HCT116 (cell line): ENCODE results near the gene POU2F3. TPM values are rescaled to one million over a fixed set of nuclear protein-coding genes. Genes with fewer than 3 reads are reported as not detected.

Experiments used
- ATAC-seq: fragments of 200-7000 bp; cut with Tn5 transposase; 2 replicates; pipeline ENCODE4 v1.9.1; 2020; ENCODE audit warnings: mild to moderate bottlenecking, moderate library complexity
- BruUV-seq: library from RNA; stranded (reverse); fragments of 400-500 nt; replicated peaks from 2 replicates; lab custom pipeline; 2021; lab: Mats Ljungman, UMichigan
- CTCF ChIA-PET: fragments of 300-600 bp; sonication (Branson Sonifier 250); formaldehyde crosslinking; loops from one replicate; lab custom pipeline; 2021; ENCODE audit warnings: antibody characterized with exemption; lab: Charles Lee
- POLR2A ChIA-PET: fragments of 300-600, 350-600 bp; sonication (Branson Sonifier 250); formaldehyde crosslinking; loops from one replicate; lab custom pipeline; 2021; ENCODE audit warnings: antibody characterized with exemption; lab: Charles Lee
- RAD21 ChIA-PET, 2 experiments: fragments of 300-600 bp; sonication (Branson Sonifier 250); formaldehyde crosslinking; loops; one replicate each; lab custom pipeline; 2023; ENCODE audit warnings: low total read pairs in 2 of 2; ENCODE audit not compliant: uncharacterized antibody in 2 of 2, unreplicated experiment in 2 of 2, low non-redundant PET in 1 of 2; lab: Charles Lee
- DNase-seq: peaks from one replicate; pipeline ENCODE4 v3.0.0-alpha.2; 2010; ENCODE audit warnings: low read depth, low spot score
- H2AFZ ChIP-seq: fragments of 200-600 bp; shearing (Covaris generic), sonication (generic); 2 replicates; pipeline ENCODE4 v1.6.1; 2017; ENCODE audit warnings: low read depth, mixed run types, mixed read lengths, antibody characterized with exemption, low read length; ENCODE audit not compliant: poor library complexity, severe bottlenecking
- H3K27ac ChIP-seq: 2 replicates; pipeline ENCODE4 v1.5.1; 2012; ENCODE audit warnings: low read depth, low read length
- H3K27me3 ChIP-seq: fragments of 200-600 bp; sonication (generic); 2 replicates; pipeline ENCODE4 v1.6.1; 2016; ENCODE audit warnings: mixed run types, low read length, mixed read lengths; ENCODE audit not compliant: insufficient read depth
- H3K36me3 ChIP-seq, 2 experiments: fragments of 200-500 bp in 1 of 2; fragments of 200-600 bp in 1 of 2; sonication (Bioruptor generic) in 1 of 2; sonication (generic) in 1 of 2; 2 replicates each; pipeline versions ENCODE4 v1.5.1 to v1.6.1; 2014 to 2016; ENCODE audit warnings: low read length in 2 of 2, inconsistent platforms in 1 of 2, mixed read lengths in 1 of 2, mixed run types in 1 of 2; ENCODE audit not compliant: insufficient read depth in 2 of 2, control insufficient read depth in 1 of 2
- H3K4me1 ChIP-seq, 2 experiments: fragments of 200-600 bp in 1 of 2; sonication (generic) in 1 of 2; 2 replicates each; pipeline versions ENCODE4 v1.5.1 to v1.6.1; 2012 to 2017; ENCODE audit warnings: low read length in 2 of 2, inconsistent platforms in 1 of 2, mild to moderate bottlenecking in 1 of 2, mixed read lengths in 1 of 2, mixed run types in 1 of 2, moderate library complexity in 1 of 2; ENCODE audit not compliant: insufficient read depth in 2 of 2, control insufficient read depth in 1 of 2
- H3K4me2 ChIP-seq: fragments of 200-600 bp; sonication (generic); 2 replicates; pipeline ENCODE4 v1.6.1; 2017; ENCODE audit warnings: mixed run types, low read length, mixed read lengths
- H3K4me3 ChIP-seq, 2 experiments: fragments of 200-600 bp in 1 of 2; sonication (generic) in 1 of 2; replicated peaks in 1 of 2; 2 replicates each; pipeline ENCODE4 v1.5.1; 2011 to 2016; ENCODE audit warnings: low read length in 2 of 2, control low read depth in 1 of 2, low read depth in 1 of 2, mild to moderate bottlenecking in 1 of 2, mixed read lengths in 1 of 2, mixed run types in 1 of 2
- H3K79me2 ChIP-seq: fragments of 200-600 bp; sonication (generic); 2 replicates; pipeline ENCODE4 v1.6.1; 2017; ENCODE audit warnings: mild to moderate bottlenecking, mixed run types, low read length, moderate library complexity, mixed read lengths; ENCODE audit not compliant: insufficient read depth
- H3K9ac ChIP-seq: fragments of 200-600 bp; sonication (generic); 2 replicates; pipeline ENCODE4 v1.6.1; 2016; ENCODE audit warnings: low read length, mixed read lengths
- H3K9me2 ChIP-seq: fragments of 200-600 bp; sonication (generic), shearing (Covaris generic); 2 replicates; pipeline ENCODE4 v1.6.1; 2017; ENCODE audit warnings: mixed run types, mild to moderate bottlenecking, moderate library complexity; ENCODE audit not compliant: insufficient read depth
- H3K9me3 ChIP-seq, 2 experiments: fragments of 200-500 bp in 1 of 2; fragments of 200-600 bp in 1 of 2; sonication (Bioruptor generic) in 1 of 2; sonication (generic) in 1 of 2; 2 replicates each; pipeline ENCODE4 v1.6.1; 2014 to 2017; ENCODE audit warnings: low read length in 2 of 2, mixed read lengths in 2 of 2, inconsistent platforms in 1 of 2, low read depth in 1 of 2, mild to moderate bottlenecking in 1 of 2, mixed run types in 1 of 2, moderate library complexity in 1 of 2; ENCODE audit not compliant: control insufficient read depth in 1 of 2, insufficient read depth in 1 of 2
- H4K20me1 ChIP-seq: fragments of 200-600 bp; sonication (generic), shearing (Covaris generic); 2 replicates; pipeline ENCODE4 v1.6.1; 2017; ENCODE audit warnings: mixed run types, mild to moderate bottlenecking, moderate library complexity; ENCODE audit not compliant: insufficient read depth
- ELF1 ChIP-seq: IDR thresholded peaks from 2 replicates; pipeline ENCODE4 v1.6.1; 2012; ENCODE audit warnings: low read depth, borderline replicate concordance
- POLR2A ChIP-seq: IDR thresholded peaks from 2 replicates; pipeline ENCODE4 v1.7.0; 2011; ENCODE audit warnings: borderline replicate concordance; ENCODE audit not compliant: insufficient read depth, insufficient read length; ENCODE audit errors: extremely low read depth
- RAD21 ChIP-seq: IDR thresholded peaks from 2 replicates; pipeline ENCODE4 v1.6.1; 2012; ENCODE audit warnings: low read depth, mild to moderate bottlenecking
- SP1 ChIP-seq: IDR thresholded peaks from 2 replicates; pipeline ENCODE4 v1.6.1; 2012; ENCODE audit warnings: low read depth
- TCF7L2 ChIP-seq: IDR thresholded peaks from 2 replicates; pipeline ENCODE4 v1.7.0; 2011; ENCODE audit warnings: borderline replicate concordance, inconsistent platforms; ENCODE audit not compliant: insufficient read depth, insufficient read length; ENCODE audit errors: extremely low read depth
- ZFX ChIP-seq: fragments of 450-650 bp; IDR thresholded peaks from 2 replicates; pipeline ENCODE4 v1.6.1; 2017
- ZNF274 ChIP-seq: fragments of 200-500 bp; sonication (Bioruptor generic); IDR thresholded peaks from 2 replicates; pipeline ENCODE4 v1.6.1; 2014; ENCODE audit warnings: mild to moderate bottlenecking, low read depth, low read length, inconsistent platforms
- intact Hi-C: fragments of 100-400 bp; cut with micrococcal nuclease; formaldehyde crosslinking; loops from 2 replicates; pipeline ENCODE4 v1.10.0; 2022
- total RNA-seq: library from RNA; stranded (reverse); gene quantifications from one replicate; pipeline ENCODE4 v1.2.1, GENCODE V29; 2021; ENCODE audit not compliant: unreplicated experiment
- TF ChIP-seq, protein P1 (sequence below): IDR thresholded peaks from 2 replicates; pipeline ENCODE4 v1.6.1; 2011; ENCODE audit warnings: mild to moderate bottlenecking, low read length, moderate library complexity; ENCODE audit not compliant: insufficient replicate concordance; ENCODE audit errors: extremely low read depth
- TF ChIP-seq, protein P2 (sequence below), 3 experiments: fragments of 200-600 bp in 1 of 3; sonication (generic) in 1 of 3; IDR thresholded peaks in 2 of 3; conservative IDR thresholded peaks in 1 of 3; 2 replicates each; pipeline ENCODE4 v1.5.1; 2012 to 2017; ENCODE audit warnings: low read depth in 2 of 3, low read length in 2 of 3, antibody characterized with exemption in 1 of 3, borderline replicate concordance in 1 of 3, control low read depth in 1 of 3, mild to moderate bottlenecking in 1 of 3, mixed read lengths in 1 of 3, mixed run types in 1 of 3, moderate library complexity in 1 of 3; ENCODE audit not compliant: insufficient read depth in 1 of 3
- TF ChIP-seq, protein P3 (sequence below): IDR thresholded peaks from 2 replicates; pipeline ENCODE4 v1.6.1; 2012

POU2F3 gene
- total RNA-seq, 1 experiment from 2014 or later, result 0.15 TPM

- peaks cover 38% of the 10 kb centered on the region; the same call in 1 of the 2 replicates for H3K27me3 ChIP-seq
- no peak for DNase-seq
- ChIA-PET CTCF (interaction anchor here (3.6 kb wide), 1 partner anchor 14 kb away, joined by 18 read pairs; no protein-coding TSS in a partner anchor), POLR2A (no interaction called here), RAD21 (no interaction called here)
- H3K79me2 ChIP-seq, result no peaks in the 10 kb centered on the region
- H3K27ac ChIP-seq, result no peak overlapping the region
- BruUV-seq, result no TSS peak
- no peak overlapping the region for H3K4me3 ChIP-seq
- no peak for ATAC-seq
- TF ChIP-seq, protein P1, sequence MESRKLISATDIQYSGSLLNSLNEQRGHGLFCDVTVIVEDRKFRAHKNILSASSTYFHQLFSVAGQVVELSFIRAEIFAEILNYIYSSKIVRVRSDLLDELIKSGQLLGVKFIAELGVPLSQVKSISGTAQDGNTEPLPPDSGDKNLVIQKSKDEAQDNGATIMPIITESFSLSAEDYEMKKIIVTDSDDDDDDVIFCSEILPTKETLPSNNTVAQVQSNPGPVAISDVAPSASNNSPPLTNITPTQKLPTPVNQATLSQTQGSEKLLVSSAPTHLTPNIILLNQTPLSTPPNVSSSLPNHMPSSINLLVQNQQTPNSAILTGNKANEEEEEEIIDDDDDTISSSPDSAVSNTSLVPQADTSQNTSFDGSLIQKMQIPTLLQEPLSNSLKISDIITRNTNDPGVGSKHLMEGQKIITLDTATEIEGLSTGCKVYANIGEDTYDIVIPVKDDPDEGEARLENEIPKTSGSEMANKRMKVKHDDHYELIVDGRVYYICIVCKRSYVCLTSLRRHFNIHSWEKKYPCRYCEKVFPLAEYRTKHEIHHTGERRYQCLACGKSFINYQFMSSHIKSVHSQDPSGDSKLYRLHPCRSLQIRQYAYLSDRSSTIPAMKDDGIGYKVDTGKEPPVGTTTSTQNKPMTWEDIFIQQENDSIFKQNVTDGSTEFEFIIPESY, result no peak
- TF ChIP-seq RAD21 (no peak), SP1 (no peak), POLR2A (no peak), TCF7L2 (no peak), ZNF274 (no peak), ELF1 (no peak), ZFX (no peak)
- TF ChIP-seq, protein P2, sequence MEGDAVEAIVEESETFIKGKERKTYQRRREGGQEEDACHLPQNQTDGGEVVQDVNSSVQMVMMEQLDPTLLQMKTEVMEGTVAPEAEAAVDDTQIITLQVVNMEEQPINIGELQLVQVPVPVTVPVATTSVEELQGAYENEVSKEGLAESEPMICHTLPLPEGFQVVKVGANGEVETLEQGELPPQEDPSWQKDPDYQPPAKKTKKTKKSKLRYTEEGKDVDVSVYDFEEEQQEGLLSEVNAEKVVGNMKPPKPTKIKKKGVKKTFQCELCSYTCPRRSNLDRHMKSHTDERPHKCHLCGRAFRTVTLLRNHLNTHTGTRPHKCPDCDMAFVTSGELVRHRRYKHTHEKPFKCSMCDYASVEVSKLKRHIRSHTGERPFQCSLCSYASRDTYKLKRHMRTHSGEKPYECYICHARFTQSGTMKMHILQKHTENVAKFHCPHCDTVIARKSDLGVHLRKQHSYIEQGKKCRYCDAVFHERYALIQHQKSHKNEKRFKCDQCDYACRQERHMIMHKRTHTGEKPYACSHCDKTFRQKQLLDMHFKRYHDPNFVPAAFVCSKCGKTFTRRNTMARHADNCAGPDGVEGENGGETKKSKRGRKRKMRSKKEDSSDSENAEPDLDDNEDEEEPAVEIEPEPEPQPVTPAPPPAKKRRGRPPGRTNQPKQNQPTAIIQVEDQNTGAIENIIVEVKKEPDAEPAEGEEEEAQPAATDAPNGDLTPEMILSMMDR (IDR thresholded peaks at IDR 0.05 in 2 of 3, conservative IDR thresholded peaks at IDR 0.05 in 1 of 3; ENCODE audit: borderline replicate concordance in 1 of 3, insufficient read depth in 1 of 3, low read depth in 2 of 3, low read length in 2 of 3), result no peak
- TF ChIP-seq, protein P3, sequence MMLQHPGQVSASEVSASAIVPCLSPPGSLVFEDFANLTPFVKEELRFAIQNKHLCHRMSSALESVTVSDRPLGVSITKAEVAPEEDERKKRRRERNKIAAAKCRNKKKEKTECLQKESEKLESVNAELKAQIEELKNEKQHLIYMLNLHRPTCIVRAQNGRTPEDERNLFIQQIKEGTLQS, result no peak
- no peak overlapping the region for H3K4me2 ChIP-seq
- H2AFZ ChIP-seq, result no peak overlapping the region
- H3K9ac ChIP-seq, result no peak overlapping the region
- H3K36me3 ChIP-seq, result no peaks in the 10 kb centered on the region
- H4K20me1 ChIP-seq, result no peaks in the 10 kb centered on the region
- H3K9me2 ChIP-seq, result no peaks in the 10 kb centered on the region
- intact Hi-C loops, result no loop called here
- H3K4me1 ChIP-seq, result no peaks in the 10 kb centered on the region; a peak in 1 of 4 replicates
- H3K9me3 ChIP-seq, result no peaks in the 10 kb centered on the region
Measured at GRCh38 chr11:120289426-120289825, 49.5 kb downstream of the POU2F3 start.
